ENCODE results near the gene UBE4A. TPM values are rescaled to one million over a fixed set of nuclear protein-coding genes. Genes with fewer than 3 reads are reported as not detected.

Gene UBE4A
- total RNA-seq, 1 donor from 2014 or later, result 45.0 TPM

GRCh38 chr11:118364956-118365615 lies 5.7 kb downstream of the UBE4A start:
- TF ChIP-seq, protein P1, sequence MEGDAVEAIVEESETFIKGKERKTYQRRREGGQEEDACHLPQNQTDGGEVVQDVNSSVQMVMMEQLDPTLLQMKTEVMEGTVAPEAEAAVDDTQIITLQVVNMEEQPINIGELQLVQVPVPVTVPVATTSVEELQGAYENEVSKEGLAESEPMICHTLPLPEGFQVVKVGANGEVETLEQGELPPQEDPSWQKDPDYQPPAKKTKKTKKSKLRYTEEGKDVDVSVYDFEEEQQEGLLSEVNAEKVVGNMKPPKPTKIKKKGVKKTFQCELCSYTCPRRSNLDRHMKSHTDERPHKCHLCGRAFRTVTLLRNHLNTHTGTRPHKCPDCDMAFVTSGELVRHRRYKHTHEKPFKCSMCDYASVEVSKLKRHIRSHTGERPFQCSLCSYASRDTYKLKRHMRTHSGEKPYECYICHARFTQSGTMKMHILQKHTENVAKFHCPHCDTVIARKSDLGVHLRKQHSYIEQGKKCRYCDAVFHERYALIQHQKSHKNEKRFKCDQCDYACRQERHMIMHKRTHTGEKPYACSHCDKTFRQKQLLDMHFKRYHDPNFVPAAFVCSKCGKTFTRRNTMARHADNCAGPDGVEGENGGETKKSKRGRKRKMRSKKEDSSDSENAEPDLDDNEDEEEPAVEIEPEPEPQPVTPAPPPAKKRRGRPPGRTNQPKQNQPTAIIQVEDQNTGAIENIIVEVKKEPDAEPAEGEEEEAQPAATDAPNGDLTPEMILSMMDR (IDR thresholded peaks at IDR 0.05; ENCODE audit: insufficient read depth, low read length, poor library complexity, severe bottlenecking), result no peak

GRCh38 chr11:118366287-118366686 lies 6.9 kb downstream of the UBE4A start:
- no peaks in the 10 kb centered on the region for H3K27me3 ChIP-seq (ENCODE audit: control insufficient read depth, insufficient read depth, low read length)
- TF ChIP-seq, protein P1 (IDR thresholded peaks at IDR 0.05; ENCODE audit: insufficient read depth, low read length, poor library complexity, severe bottlenecking), result no peak
- no peaks in the 10 kb centered on the region for H3K36me3 ChIP-seq (ENCODE audit: control insufficient read depth, insufficient read depth, low read length)
- no peak for DNase-seq (ENCODE audit: low read depth)
- H3K4me3 ChIP-seq (ENCODE audit: low read depth, low read length), result no peak overlapping the region

More at GRCh38 chr11:118364956-118365615, 5.7 kb downstream of the UBE4A start:
- DNase-seq (ENCODE audit: low read depth), result no peak
- Histone ChIP-seq H3K4me3 (ENCODE audit: low read depth, low read length) (no peak overlapping the region), H3K27me3 (ENCODE audit: control insufficient read depth, insufficient read depth, low read length) (no peaks in the 10 kb centered on the region), H3K36me3 (ENCODE audit: control insufficient read depth, insufficient read depth, low read length) (no peaks in the 10 kb centered on the region)

DNA sequence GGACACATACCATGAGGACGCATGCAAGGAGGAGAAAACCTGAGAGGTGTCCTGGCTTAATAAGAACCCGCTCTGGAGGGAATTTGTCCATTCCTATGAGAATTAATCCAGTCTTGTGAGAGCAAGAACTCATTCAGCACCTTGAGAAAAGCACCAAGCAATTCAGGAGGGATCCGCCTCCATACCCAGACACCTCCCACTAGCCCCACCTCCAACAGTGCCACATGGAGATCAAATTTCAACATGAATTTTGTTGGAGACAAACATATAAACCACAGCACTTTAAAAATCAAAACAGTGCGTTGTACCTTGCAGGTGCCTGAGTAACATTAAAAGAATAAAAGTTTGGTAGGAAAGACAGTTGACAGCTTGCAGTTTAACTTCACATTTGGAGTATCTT lies 11.4 kb downstream of the UBE4A start:
- Histone ChIP-seq H3K36me3 (ENCODE audit: control insufficient read depth, insufficient read depth, low read length) (peaks cover 1% of the 10 kb centered on the region), H3K4me3 (ENCODE audit: low read depth, low read length) (no peak overlapping the region), H3K27me3 (ENCODE audit: control insufficient read depth, insufficient read depth, low read length) (no peaks in the 10 kb centered on the region)
- TF ChIP-seq, protein P1 (IDR thresholded peaks at IDR 0.05; ENCODE audit: insufficient read depth, low read length, poor library complexity, severe bottlenecking), result no peak
- no peak for DNase-seq (ENCODE audit: low read depth)

- Histone ChIP-seq H3K4me3 (ENCODE audit: low read depth, low read length) (no peak overlapping the region), H3K36me3 (ENCODE audit: control insufficient read depth, insufficient read depth, low read length) (peaks cover 1% of the 10 kb centered on the region), H3K27me3 (ENCODE audit: control insufficient read depth, insufficient read depth, low read length) (no peaks in the 10 kb centered on the region)
- TF ChIP-seq, protein P1 (IDR thresholded peaks at IDR 0.05; ENCODE audit: insufficient read depth, low read length, poor library complexity, severe bottlenecking), result no peak
- no peak for DNase-seq (ENCODE audit: low read depth)
Measured at GRCh38 chr11:118373263-118373662, 13.9 kb downstream of the UBE4A start.

GRCh38 chr11:118373871-118374270 lies 14.5 kb downstream of the UBE4A start:
- Histone ChIP-seq H3K4me3 (ENCODE audit: low read depth, low read length) (no peak overlapping the region), H3K36me3 (ENCODE audit: control insufficient read depth, insufficient read depth, low read length) (peaks cover 1% of the 10 kb centered on the region), H3K27me3 (ENCODE audit: control insufficient read depth, insufficient read depth, low read length) (no peaks in the 10 kb centered on the region)
- TF ChIP-seq, protein P1 (IDR thresholded peaks at IDR 0.05; ENCODE audit: insufficient read depth, low read length, poor library complexity, severe bottlenecking), result no peak
- DNase-seq (ENCODE audit: low read depth), result no peak

GRCh38 chr11:118374729-118375128 lies 15.3 kb downstream of the UBE4A start:
- DNase-seq (ENCODE audit: low read depth), result no peak
- Histone ChIP-seq H3K36me3 (ENCODE audit: control insufficient read depth, insufficient read depth, low read length) (peaks cover 1% of the 10 kb centered on the region), H3K27me3 (ENCODE audit: control insufficient read depth, insufficient read depth, low read length) (no peaks in the 10 kb centered on the region), H3K4me3 (ENCODE audit: low read depth, low read length) (no peak overlapping the region)
- TF ChIP-seq, protein P1 (IDR thresholded peaks at IDR 0.05; ENCODE audit: insufficient read depth, low read length, poor library complexity, severe bottlenecking), result no peak
